Caco-2 (cell line): ENCODE measurements around the gene C9orf78. TPM values are rescaled to one million over a fixed set of nuclear protein-coding genes. Genes with fewer than 3 reads are reported as not detected.

Experiments used
- BruUV-seq: library from RNA; stranded (reverse); fragments of 400-500 nt; replicated peaks from 2 replicates; lab custom pipeline; 2021; lab: Mats Ljungman, UMichigan
- CTCF ChIA-PET: fragments of 300-600 bp; sonication (Branson Sonifier 250); formaldehyde crosslinking; loops from one replicate; lab custom pipeline; 2022; ENCODE audit warnings: antibody characterized with exemption; lab: Charles Lee
- POLR2A ChIA-PET: fragments of 300-600 bp; sonication (Branson Sonifier 250); formaldehyde crosslinking; loops from one replicate; lab custom pipeline; 2022; ENCODE audit warnings: antibody characterized with exemption; lab: Charles Lee
- DNase-seq, 2 experiments: peaks; one replicate each; pipeline versions ENCODE4 v3.0.0 to v3.0.0-alpha.2; 2020 to 2022
- H3K27me3 ChIP-seq: replicated peaks from 2 replicates; pipeline ENCODE4 v1.6.0; 2011; ENCODE audit warnings: low read length; ENCODE audit not compliant: control insufficient read depth, insufficient read depth
- H3K36me3 ChIP-seq: 2 replicates; pipeline ENCODE4 v1.5.1; 2011; ENCODE audit warnings: low read length; ENCODE audit not compliant: control insufficient read depth, insufficient read depth
- H3K4me1 ChIP-seq: fragments of 250-450 bp; sonication (Bioruptor Pico); 2 replicates; pipeline ENCODE4 v1.5.1; 2020; ENCODE audit warnings: mild to moderate bottlenecking
- H3K4me3 ChIP-seq: 2 replicates; pipeline ENCODE4 v1.5.1; 2011; ENCODE audit warnings: low read depth, mild to moderate bottlenecking, control low read depth, low read length
- H3K9me3 ChIP-seq: fragments of 250-450 bp; sonication (Bioruptor Pico); 2 replicates; pipeline ENCODE4 v1.5.1; 2020; ENCODE audit warnings: mild to moderate bottlenecking, moderate library complexity
- H3K27ac Mint-ChIP-seq: one replicate; pipeline ENCODE4 v1.8.0; 2022; ENCODE audit warnings: mixed read lengths; ENCODE audit not compliant: unreplicated experiment
- H3K27me3 Mint-ChIP-seq: one replicate; pipeline ENCODE4 v1.8.0; 2022; ENCODE audit warnings: mixed read lengths; ENCODE audit not compliant: insufficient read depth, unreplicated experiment
- H3K36me3 Mint-ChIP-seq: one replicate; pipeline ENCODE4 v1.8.0; 2022; ENCODE audit warnings: mild to moderate bottlenecking, mixed read lengths; ENCODE audit not compliant: insufficient read depth, unreplicated experiment
- H3K4me1 Mint-ChIP-seq: one replicate; pipeline ENCODE4 v1.8.0; 2022; ENCODE audit warnings: low read depth, mixed read lengths; ENCODE audit not compliant: unreplicated experiment
- H3K4me3 Mint-ChIP-seq: one replicate; pipeline ENCODE4 v1.8.0; 2022; ENCODE audit warnings: mild to moderate bottlenecking, moderate library complexity, mixed read lengths; ENCODE audit not compliant: unreplicated experiment
- H3K9me3 Mint-ChIP-seq: one replicate; pipeline ENCODE4 v1.8.0; 2022; ENCODE audit warnings: mixed read lengths; ENCODE audit not compliant: unreplicated experiment
- intact Hi-C: fragments of 100-400 bp; cut with micrococcal nuclease; formaldehyde crosslinking; loops from one replicate; pipeline ENCODE4 v1.10.0; 2022; ENCODE audit not compliant: unreplicated experiment
- total RNA-seq: library from RNA; stranded (reverse); gene quantifications from 2 replicates; pipeline ENCODE4 v1.2.3, GENCODE V29; 2022
- TF ChIP-seq, protein P1 (sequence below), 2 experiments: fragments of 200-600 bp in 1 of 2; IDR thresholded peaks; 1 replicate in 1 of 2; 2 replicates in 1 of 2; pipeline versions ENCODE4 v1.5.1 to v1.8.0; 2011 to 2022; ENCODE audit warnings: antibody characterized with exemption in 1 of 2, control low read depth in 1 of 2, inconsistent platforms in 1 of 2, low read depth in 1 of 2, low read length in 1 of 2, mild to moderate bottlenecking in 1 of 2, moderate library complexity in 1 of 2; ENCODE audit not compliant: insufficient read depth in 1 of 2, severe bottlenecking in 1 of 2, unreplicated experiment in 1 of 2

C9orf78 gene
- total RNA-seq, 1 experiment from 2014 or later = 44.1 TPM

DNA sequence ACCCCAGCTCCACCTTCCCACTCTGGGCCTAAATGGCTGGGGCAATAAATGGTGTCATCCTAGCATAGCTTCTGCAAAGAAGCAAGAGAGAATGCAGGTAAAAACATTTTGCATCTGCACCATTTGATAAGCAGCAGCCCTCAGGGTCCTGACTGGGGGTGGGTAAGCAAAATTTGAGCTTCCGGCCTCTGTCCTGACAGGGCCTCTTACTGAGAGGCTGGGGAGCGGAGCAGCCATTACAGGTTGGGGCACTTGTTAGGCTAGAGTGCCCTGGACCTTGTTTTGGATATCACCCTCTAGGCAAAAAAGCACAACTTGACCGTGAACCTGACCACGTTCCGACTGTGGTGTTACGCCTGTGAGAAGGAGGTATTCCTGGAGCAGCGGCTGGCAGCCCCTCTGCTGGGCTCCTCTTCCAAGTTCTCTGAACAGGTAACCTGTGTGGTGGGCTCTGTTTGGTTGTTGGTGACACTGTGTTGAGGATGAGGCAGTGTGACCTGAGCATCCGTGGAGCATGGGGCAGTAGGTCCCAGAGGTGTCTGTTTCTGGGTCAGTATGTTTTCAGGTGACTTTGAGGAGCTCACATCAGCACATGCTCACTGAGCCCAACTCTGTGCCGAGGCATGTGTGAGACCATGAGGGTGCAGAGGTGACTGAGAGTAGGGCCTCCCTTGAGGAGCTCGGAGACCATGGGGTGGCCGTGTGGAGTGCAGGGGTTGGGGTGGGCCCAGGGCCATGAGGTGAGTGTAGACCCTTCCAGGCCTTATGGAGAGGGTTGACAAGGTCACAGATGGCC lies 23.3 kb upstream of the C9orf78 start:
- H3K36me3 ChIP-seq = no peaks in the 10 kb centered on the region
- no peak overlapping the region for H3K27ac Mint-ChIP-seq
- TF ChIP-seq, protein P1, sequence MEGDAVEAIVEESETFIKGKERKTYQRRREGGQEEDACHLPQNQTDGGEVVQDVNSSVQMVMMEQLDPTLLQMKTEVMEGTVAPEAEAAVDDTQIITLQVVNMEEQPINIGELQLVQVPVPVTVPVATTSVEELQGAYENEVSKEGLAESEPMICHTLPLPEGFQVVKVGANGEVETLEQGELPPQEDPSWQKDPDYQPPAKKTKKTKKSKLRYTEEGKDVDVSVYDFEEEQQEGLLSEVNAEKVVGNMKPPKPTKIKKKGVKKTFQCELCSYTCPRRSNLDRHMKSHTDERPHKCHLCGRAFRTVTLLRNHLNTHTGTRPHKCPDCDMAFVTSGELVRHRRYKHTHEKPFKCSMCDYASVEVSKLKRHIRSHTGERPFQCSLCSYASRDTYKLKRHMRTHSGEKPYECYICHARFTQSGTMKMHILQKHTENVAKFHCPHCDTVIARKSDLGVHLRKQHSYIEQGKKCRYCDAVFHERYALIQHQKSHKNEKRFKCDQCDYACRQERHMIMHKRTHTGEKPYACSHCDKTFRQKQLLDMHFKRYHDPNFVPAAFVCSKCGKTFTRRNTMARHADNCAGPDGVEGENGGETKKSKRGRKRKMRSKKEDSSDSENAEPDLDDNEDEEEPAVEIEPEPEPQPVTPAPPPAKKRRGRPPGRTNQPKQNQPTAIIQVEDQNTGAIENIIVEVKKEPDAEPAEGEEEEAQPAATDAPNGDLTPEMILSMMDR (IDR thresholded peaks at IDR 0.05; ENCODE audit: insufficient read depth in 1 of 2, low read depth in 1 of 2, low read length in 1 of 2, severe bottlenecking in 1 of 2, unreplicated experiment in 1 of 2) = no peak
- no peak for DNase-seq
- H3K36me3 Mint-ChIP-seq = peaks cover 5% of the 10 kb centered on the region
- no peaks in the 10 kb centered on the region for H3K27me3 Mint-ChIP-seq
- BruUV-seq = no TSS peak
- no peak overlapping the region for H3K4me3 Mint-ChIP-seq
- no peaks in the 10 kb centered on the region for H3K4me1 ChIP-seq
- H3K9me3 ChIP-seq = no peaks in the 10 kb centered on the region
- H3K4me1 Mint-ChIP-seq = no peaks in the 10 kb centered on the region
- ChIA-PET CTCF (no interaction called here), POLR2A (no interaction called here)
- intact Hi-C loops = no loop called here
- H3K27me3 ChIP-seq = no peaks in the 10 kb centered on the region
- no peaks in the 10 kb centered on the region for H3K9me3 Mint-ChIP-seq
- H3K4me3 ChIP-seq = no peak overlapping the region

DNA sequence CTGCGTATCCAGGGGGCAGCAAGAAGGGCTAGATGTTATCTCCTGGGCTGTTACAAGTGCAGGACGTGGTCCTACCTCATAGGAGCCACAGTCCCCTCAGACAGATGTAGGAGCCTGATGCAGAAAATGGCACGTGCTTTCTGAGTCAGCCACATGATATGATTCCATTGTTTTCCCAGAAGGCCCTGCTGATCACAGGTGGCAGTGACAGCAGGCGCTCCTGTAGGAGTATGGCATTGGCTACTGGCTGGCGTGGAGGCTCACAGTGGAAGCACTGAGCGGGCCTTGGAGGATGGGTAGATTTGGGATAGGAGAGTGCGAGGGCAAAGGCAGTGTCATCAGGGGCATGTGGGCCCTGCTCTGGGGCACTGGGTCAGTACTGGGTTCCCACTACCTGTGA lies 22.1 kb upstream of the C9orf78 start:
- no peaks in the 10 kb centered on the region for H3K27me3 Mint-ChIP-seq
- H3K36me3 Mint-ChIP-seq = peaks cover 5% of the 10 kb centered on the region
- Histone ChIP-seq H3K27me3 (no peaks in the 10 kb centered on the region), H3K4me1 (no peaks in the 10 kb centered on the region; the same call in 1 of the 2 replicates), H3K36me3 (no peaks in the 10 kb centered on the region), H3K4me3 (no peak overlapping the region), H3K9me3 (no peaks in the 10 kb centered on the region)
- ChIA-PET CTCF (no interaction called here), POLR2A (no interaction called here)
- no peak for DNase-seq
- H3K27ac Mint-ChIP-seq = no peak overlapping the region
- no peak overlapping the region for H3K4me3 Mint-ChIP-seq
- no TSS peak for BruUV-seq
- H3K9me3 Mint-ChIP-seq = no peaks in the 10 kb centered on the region
- intact Hi-C loops = no loop called here
- TF ChIP-seq, protein P1 (IDR thresholded peaks at IDR 0.05; ENCODE audit: insufficient read depth in 1 of 2, low read depth in 1 of 2, low read length in 1 of 2, severe bottlenecking in 1 of 2, unreplicated experiment in 1 of 2) = no peak
- no peaks in the 10 kb centered on the region for H3K4me1 Mint-ChIP-seq

- peaks cover 5% of the 10 kb centered on the region for H3K36me3 Mint-ChIP-seq
- Histone ChIP-seq H3K27me3 (no peaks in the 10 kb centered on the region), H3K4me3 (no peak overlapping the region), H3K36me3 (no peaks in the 10 kb centered on the region), H3K4me1 (no peaks in the 10 kb centered on the region; the same call in 1 of the 2 replicates), H3K9me3 (no peaks in the 10 kb centered on the region)
- TF ChIP-seq, protein P1 (IDR thresholded peaks at IDR 0.05; ENCODE audit: insufficient read depth in 1 of 2, low read depth in 1 of 2, low read length in 1 of 2, severe bottlenecking in 1 of 2, unreplicated experiment in 1 of 2) = no peak
- no peaks in the 10 kb centered on the region for H3K9me3 Mint-ChIP-seq
- intact Hi-C loops = no loop called here
- DNase-seq = no peak
- BruUV-seq = no TSS peak
- no peak overlapping the region for H3K4me3 Mint-ChIP-seq
- no peak overlapping the region for H3K27ac Mint-ChIP-seq
- CTCF ChIA-PET = no interaction called here
- H3K27me3 Mint-ChIP-seq = no peaks in the 10 kb centered on the region
- no peaks in the 10 kb centered on the region for H3K4me1 Mint-ChIP-seq
- POLR2A ChIA-PET = no interaction called here
Observed at GRCh38 chr9:129854588-129855110, 19.6 kb upstream of the C9orf78 start.
